GM12878 (cell line): Measurements from ENCODE around the gene ART3. TPM values are rescaled to one million over a fixed set of nuclear protein-coding genes. Genes with fewer than 3 reads are reported as not detected.

ENCODE experiments used
- ATAC-seq: fragments of 200-7000 bp; cut with Tn5 transposase; 3 replicates; pipeline ENCODE4 v1.9.1; 2020; ENCODE audit warnings: mild to moderate bottlenecking, moderate library complexity
- BruUV-seq: library from RNA; stranded (reverse); fragments of 400-500 nt; replicated peaks from 2 replicates; lab custom pipeline; 2021; lab: Mats Ljungman, UMichigan
- CTCF ChIA-PET: fragments of 300-600 bp; sonication (Branson Sonifier 250); formaldehyde crosslinking; extraction: SDS; loops from one replicate; lab custom pipeline; 2021; ENCODE audit warnings: inconsistent platforms; lab: Yijun Ruan, JAX
- POLR2A ChIA-PET: fragments of 350-600 bp; formaldehyde crosslinking; extraction: SDS; loops from one replicate; lab custom pipeline; 2021; ENCODE audit warnings: inconsistent platforms; lab: Charles Lee
- RAD21 ChIA-PET: fragments of 300-600 bp; sonication (Branson Sonifier 250); formaldehyde crosslinking; loops from one replicate; lab custom pipeline; 2023; ENCODE audit warnings: antibody characterized with exemption; ENCODE audit not compliant: unreplicated experiment; lab: Charles Lee
- SMC1A ChIA-PET: fragments of 300-600 bp; sonication (Branson Sonifier 250); formaldehyde crosslinking; loops from one replicate; lab custom pipeline; 2023; ENCODE audit not compliant: unreplicated experiment, uncharacterized antibody; lab: Charles Lee
- DNase-seq: peaks from one replicate; pipeline ENCODE4 v3.0.0-alpha.2; 2011; ENCODE audit warnings: low read depth, low spot score
- FAIRE-seq: peaks from 3 replicates; lab custom pipeline; 2011; peaks lifted over from hg19 to GRCh38; lab: Jason Lieb, UNC
- H2AFZ ChIP-seq: 2 replicates; pipeline ENCODE4 v1.6.0; 2011; ENCODE audit warnings: low read depth, low read length, control low read depth; ENCODE audit not compliant: control insufficient read depth
- H3K27ac ChIP-seq: 2 replicates; pipeline ENCODE4 v1.5.1; 2011; ENCODE audit warnings: control low read depth; ENCODE audit not compliant: control insufficient read depth, insufficient read depth
- H3K27me3 ChIP-seq, 2 experiments: replicated peaks in 1 of 2; 2 replicates each; pipeline versions ENCODE4 v1.6.0 to v1.6.1; 2011; ENCODE audit warnings: low read length in 1 of 2; ENCODE audit not compliant: control insufficient read depth in 2 of 2, insufficient read depth in 2 of 2
- H3K36me3 ChIP-seq, 2 experiments: 2 replicates each; pipeline ENCODE4 v1.5.1; 2011; ENCODE audit warnings: low read length in 1 of 2; ENCODE audit not compliant: control insufficient read depth in 2 of 2, insufficient read depth in 2 of 2
- H3K4me1 ChIP-seq: 2 replicates; pipeline ENCODE4 v1.6.1; 2011; ENCODE audit warnings: mild to moderate bottlenecking, low read length, moderate library complexity, mixed read lengths; ENCODE audit not compliant: control insufficient read depth, insufficient read depth
- H3K4me2 ChIP-seq: 2 replicates; pipeline ENCODE4 v1.6.0; 2011; ENCODE audit warnings: control low read depth; ENCODE audit not compliant: control insufficient read depth, insufficient read depth
- H3K4me3 ChIP-seq: fragments of 200-600 bp; sonication (generic); 2 replicates; pipeline ENCODE4 v1.5.1; 2016
- H3K79me2 ChIP-seq: 2 replicates; pipeline ENCODE4 v1.6.0; 2011; ENCODE audit warnings: low read length; ENCODE audit not compliant: control insufficient read depth, insufficient read depth
- H3K9ac ChIP-seq: 2 replicates; pipeline ENCODE4 v1.8.0; 2011; ENCODE audit warnings: low read length, control low read depth, mixed read lengths; ENCODE audit not compliant: control insufficient read depth, insufficient read depth
- H3K9me3 ChIP-seq: replicated peaks from 3 replicates; pipeline ENCODE4 v1.5.1; 2011; ENCODE audit warnings: mild to moderate bottlenecking, low read length; ENCODE audit not compliant: control insufficient read depth, insufficient read depth
- H4K20me1 ChIP-seq: 2 replicates; pipeline ENCODE4 v1.6.0; 2011; ENCODE audit not compliant: control insufficient read depth, insufficient read depth
- BCLAF1 ChIP-seq: fragments of 450-650 bp; IDR thresholded peaks from 2 replicates; pipeline ENCODE4 v1.6.1; 2017; ENCODE audit warnings: antibody characterized with exemption, mild to moderate bottlenecking, moderate library complexity
- ESRRA ChIP-seq: IDR thresholded peaks from 2 replicates; pipeline ENCODE4 v1.6.1; 2012; ENCODE audit warnings: mild to moderate bottlenecking, low read length, improper control_type of control experiment
- GABPA ChIP-seq: IDR thresholded peaks from 2 replicates; pipeline ENCODE4 v1.6.1; 2014; ENCODE audit warnings: antibody characterized with exemption, low read depth, mild to moderate bottlenecking, inconsistent platforms
- NFXL1 ChIP-seq: fragments of 450-650 bp; IDR thresholded peaks from 2 replicates; pipeline ENCODE4 v1.6.1; 2017; ENCODE audit warnings: antibody characterized with exemption, mild to moderate bottlenecking, borderline replicate concordance
- POLR2AphosphoS2 ChIP-seq: IDR thresholded peaks from 2 replicates; pipeline ENCODE4 v1.6.1; 2011; ENCODE audit warnings: low read depth, mild to moderate bottlenecking, low read length, improper control_type of control experiment, moderate library complexity
- RCOR1 ChIP-seq: conservative IDR thresholded peaks from 2 replicates; pipeline ENCODE4 v1.6.1; 2012; ENCODE audit warnings: low read depth, low read length, improper control_type of control experiment
- ZNF207 ChIP-seq: fragments of 450-650 bp; IDR thresholded peaks from 2 replicates; pipeline ENCODE4 v1.6.1; 2014; ENCODE audit warnings: antibody characterized with exemption, mild to moderate bottlenecking, borderline replicate concordance
- ZNF622 ChIP-seq: fragments of 450-650 bp; IDR thresholded peaks from 2 replicates; pipeline ENCODE4 v1.6.1; 2017; ENCODE audit warnings: mild to moderate bottlenecking, inconsistent platforms
- ZSCAN29 ChIP-seq: fragments of 450-650 bp; IDR thresholded peaks from 2 replicates; pipeline ENCODE4 v1.6.1; 2017; ENCODE audit warnings: mild to moderate bottlenecking, moderate library complexity
- WGBS: methylation state at CpG from one replicate; pipeline ENCODE4 v1.1.6; 2016; ENCODE audit warnings: low lambda C conversion rate; ENCODE audit not compliant: insufficient replicate concordance, insufficient coverage; ENCODE audit errors: missing lambda C conversion rate; 5-methylcytosine and 5-hydroxymethylcytosine counted together
- in situ Hi-C: fragments of 300-500 bp; cut with MboI; formaldehyde crosslinking; loops from 9 replicates; pipeline ENCODE4 v1.14.3; 2018; ENCODE audit warnings: mixed read lengths
- intact Hi-C: fragments of 100-400 bp; cut with micrococcal nuclease; formaldehyde crosslinking; loops from one replicate; pipeline ENCODE4 v1.14.2; 2022; ENCODE audit not compliant: unreplicated experiment
- polyA plus RNA-seq, 11 experiments: library from polyadenylated mRNA; depleted of rRNA in 4 of 11; unstranded in 6 of 11; stranded (reverse) in 5 of 11; fragments of >200 nt; fragmentation: Nextera tagmentation in 4 of 11; fragmentation: Illumina TruSeq in 1 of 11; extraction: Ambion mirVana in 4 of 11; extraction: Trizol in 1 of 11; gene quantifications; 1 replicate in 1 of 11; 2 replicates in 10 of 11; pipeline versions ENCODE4 v1.2.1 to v1.2.3, GENCODE V29; 2011 to 2016; ENCODE audit warnings: inconsistent platforms in 2 of 11, missing spikeins in 2 of 11, low read depth in 1 of 11
- total RNA-seq, 4 experiments: library from RNA; depleted of rRNA in 3 of 4; stranded (reverse); fragments of >200 nt in 3 of 4; fragmentation: Illumina TruSeq in 1 of 4; extraction: Trizol in 1 of 4; gene quantifications; 2 replicates each; pipeline versions ENCODE4 v1.2.1 to v1.2.3, GENCODE V29; 2013 to 2021
- TF ChIP-seq, protein P1 (sequence below): fragments of 450-650 bp; IDR thresholded peaks from 2 replicates; pipeline ENCODE4 v1.6.1; 2017; ENCODE audit warnings: mild to moderate bottlenecking

ART3 gene
- total and polyA plus RNA-seq, 10 of the 15 experiments (the other 5 are each of a cell fraction or from before 2014, with no cell fraction given), result 0.18 to 0.50 (median 0.26) TPM; not detected in 6

GRCh38 chr4:76028350-76028765, 46.2 kb upstream of the ART3 start:
- ChIA-PET RAD21 (no interaction called here), SMC1A (interaction anchor here (0.8 to 1.0 kb wide), 2 partner anchors 27 to 33 kb away, joined by 3 read pairs; no protein-coding TSS in a partner anchor), CTCF (no interaction called here), POLR2A (no interaction called here)
- no peak for TF ChIP-seq ZSCAN29
- TF ChIP-seq NFXL1, result no peak
- TF ChIP-seq POLR2AphosphoS2, result no peak
- no peak for TF ChIP-seq GABPA
- no peak for TF ChIP-seq RCOR1
- TF ChIP-seq, protein P1, sequence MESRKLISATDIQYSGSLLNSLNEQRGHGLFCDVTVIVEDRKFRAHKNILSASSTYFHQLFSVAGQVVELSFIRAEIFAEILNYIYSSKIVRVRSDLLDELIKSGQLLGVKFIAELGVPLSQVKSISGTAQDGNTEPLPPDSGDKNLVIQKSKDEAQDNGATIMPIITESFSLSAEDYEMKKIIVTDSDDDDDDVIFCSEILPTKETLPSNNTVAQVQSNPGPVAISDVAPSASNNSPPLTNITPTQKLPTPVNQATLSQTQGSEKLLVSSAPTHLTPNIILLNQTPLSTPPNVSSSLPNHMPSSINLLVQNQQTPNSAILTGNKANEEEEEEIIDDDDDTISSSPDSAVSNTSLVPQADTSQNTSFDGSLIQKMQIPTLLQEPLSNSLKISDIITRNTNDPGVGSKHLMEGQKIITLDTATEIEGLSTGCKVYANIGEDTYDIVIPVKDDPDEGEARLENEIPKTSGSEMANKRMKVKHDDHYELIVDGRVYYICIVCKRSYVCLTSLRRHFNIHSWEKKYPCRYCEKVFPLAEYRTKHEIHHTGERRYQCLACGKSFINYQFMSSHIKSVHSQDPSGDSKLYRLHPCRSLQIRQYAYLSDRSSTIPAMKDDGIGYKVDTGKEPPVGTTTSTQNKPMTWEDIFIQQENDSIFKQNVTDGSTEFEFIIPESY, result no peak
- TF ChIP-seq ZNF622, result no peak
- TF ChIP-seq BCLAF1, result no peak
- TF ChIP-seq ZNF207, result no peak
- no peak for TF ChIP-seq ESRRA
- BruUV-seq, result no TSS peak
- no peaks in the 10 kb centered on the region for H3K79me2 ChIP-seq
- no peak for ATAC-seq
- H3K36me3 ChIP-seq, result no peaks in the 10 kb centered on the region
- FAIRE-seq, result no peak
- no peaks in the 10 kb centered on the region for H4K20me1 ChIP-seq
- H3K4me2 ChIP-seq, result no peak overlapping the region
- peaks cover 2% of the 10 kb centered on the region; the same call in 1 of the 2 replicates for H3K4me1 ChIP-seq
- no peak for DNase-seq
- H3K4me3 ChIP-seq, result no peak overlapping the region
- H3K27me3 ChIP-seq, result no peaks in the 10 kb centered on the region; a peak in 1 of 4 replicates
- H3K9me3 ChIP-seq, result no peaks in the 10 kb centered on the region
- intact Hi-C loops, result no loop called here
- H2AFZ ChIP-seq, result no peak overlapping the region
- no peak overlapping the region for H3K27ac ChIP-seq
- 8% methylated on average over 6 of the region's 6 CpGs for WGBS
- in situ Hi-C loops, result no loop called here
- no peak overlapping the region for H3K9ac ChIP-seq
